HL-60 (cell line): ENCODE measurements around the gene NOS1AP.

ENCODE experiments used
- GABPA ChIP-seq: IDR thresholded peaks from 2 replicates; pipeline ENCODE4 v1.6.1; 2012; ENCODE audit warnings: low read depth
- POLR2AphosphoS5 ChIP-seq: IDR thresholded peaks from 2 replicates; pipeline ENCODE4 v1.6.1; 2012; ENCODE audit warnings: low read depth
- TF ChIP-seq, protein P1 (sequence below): IDR thresholded peaks from one replicate; pipeline ENCODE4 v1.5.1; 2011; ENCODE audit warnings: low read length, control low read depth, inconsistent platforms; ENCODE audit not compliant: insufficient read depth
- TF ChIP-seq, protein P2 (sequence below): IDR thresholded peaks from 2 replicates; pipeline ENCODE4 v1.6.1; 2012; ENCODE audit warnings: low read depth; ENCODE audit not compliant: insufficient replicate concordance

DNA sequence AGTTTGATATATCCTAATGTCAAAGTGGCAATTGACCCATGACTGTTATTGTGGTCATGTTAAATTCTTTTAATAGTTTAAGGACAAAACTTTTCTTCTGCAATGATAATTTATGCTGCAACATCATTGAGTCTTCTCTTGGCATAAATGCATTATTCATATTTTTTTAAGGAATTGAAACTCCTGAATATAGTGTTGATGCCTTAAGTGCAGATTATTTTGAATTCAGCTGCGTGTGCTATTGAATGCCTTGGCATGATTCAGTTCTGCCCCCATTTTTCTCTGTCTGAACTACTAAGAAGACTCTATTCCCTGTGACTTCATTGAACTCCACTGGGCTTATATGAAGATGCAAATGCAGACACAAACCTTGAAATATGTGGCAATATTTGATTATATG is 22.6 kb upstream of the NOS1AP start:
- TF ChIP-seq, protein P1, sequence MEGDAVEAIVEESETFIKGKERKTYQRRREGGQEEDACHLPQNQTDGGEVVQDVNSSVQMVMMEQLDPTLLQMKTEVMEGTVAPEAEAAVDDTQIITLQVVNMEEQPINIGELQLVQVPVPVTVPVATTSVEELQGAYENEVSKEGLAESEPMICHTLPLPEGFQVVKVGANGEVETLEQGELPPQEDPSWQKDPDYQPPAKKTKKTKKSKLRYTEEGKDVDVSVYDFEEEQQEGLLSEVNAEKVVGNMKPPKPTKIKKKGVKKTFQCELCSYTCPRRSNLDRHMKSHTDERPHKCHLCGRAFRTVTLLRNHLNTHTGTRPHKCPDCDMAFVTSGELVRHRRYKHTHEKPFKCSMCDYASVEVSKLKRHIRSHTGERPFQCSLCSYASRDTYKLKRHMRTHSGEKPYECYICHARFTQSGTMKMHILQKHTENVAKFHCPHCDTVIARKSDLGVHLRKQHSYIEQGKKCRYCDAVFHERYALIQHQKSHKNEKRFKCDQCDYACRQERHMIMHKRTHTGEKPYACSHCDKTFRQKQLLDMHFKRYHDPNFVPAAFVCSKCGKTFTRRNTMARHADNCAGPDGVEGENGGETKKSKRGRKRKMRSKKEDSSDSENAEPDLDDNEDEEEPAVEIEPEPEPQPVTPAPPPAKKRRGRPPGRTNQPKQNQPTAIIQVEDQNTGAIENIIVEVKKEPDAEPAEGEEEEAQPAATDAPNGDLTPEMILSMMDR = no peak
- TF ChIP-seq POLR2AphosphoS5 (no peak), GABPA (no peak)
- TF ChIP-seq, protein P2, sequence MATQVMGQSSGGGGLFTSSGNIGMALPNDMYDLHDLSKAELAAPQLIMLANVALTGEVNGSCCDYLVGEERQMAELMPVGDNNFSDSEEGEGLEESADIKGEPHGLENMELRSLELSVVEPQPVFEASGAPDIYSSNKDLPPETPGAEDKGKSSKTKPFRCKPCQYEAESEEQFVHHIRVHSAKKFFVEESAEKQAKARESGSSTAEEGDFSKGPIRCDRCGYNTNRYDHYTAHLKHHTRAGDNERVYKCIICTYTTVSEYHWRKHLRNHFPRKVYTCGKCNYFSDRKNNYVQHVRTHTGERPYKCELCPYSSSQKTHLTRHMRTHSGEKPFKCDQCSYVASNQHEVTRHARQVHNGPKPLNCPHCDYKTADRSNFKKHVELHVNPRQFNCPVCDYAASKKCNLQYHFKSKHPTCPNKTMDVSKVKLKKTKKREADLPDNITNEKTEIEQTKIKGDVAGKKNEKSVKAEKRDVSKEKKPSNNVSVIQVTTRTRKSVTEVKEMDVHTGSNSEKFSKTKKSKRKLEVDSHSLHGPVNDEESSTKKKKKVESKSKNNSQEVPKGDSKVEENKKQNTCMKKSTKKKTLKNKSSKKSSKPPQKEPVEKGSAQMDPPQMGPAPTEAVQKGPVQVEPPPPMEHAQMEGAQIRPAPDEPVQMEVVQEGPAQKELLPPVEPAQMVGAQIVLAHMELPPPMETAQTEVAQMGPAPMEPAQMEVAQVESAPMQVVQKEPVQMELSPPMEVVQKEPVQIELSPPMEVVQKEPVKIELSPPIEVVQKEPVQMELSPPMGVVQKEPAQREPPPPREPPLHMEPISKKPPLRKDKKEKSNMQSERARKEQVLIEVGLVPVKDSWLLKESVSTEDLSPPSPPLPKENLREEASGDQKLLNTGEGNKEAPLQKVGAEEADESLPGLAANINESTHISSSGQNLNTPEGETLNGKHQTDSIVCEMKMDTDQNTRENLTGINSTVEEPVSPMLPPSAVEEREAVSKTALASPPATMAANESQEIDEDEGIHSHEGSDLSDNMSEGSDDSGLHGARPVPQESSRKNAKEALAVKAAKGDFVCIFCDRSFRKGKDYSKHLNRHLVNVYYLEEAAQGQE = no peak
